CD4-positive, alpha-beta T cell treated with Interleukin-6 for 4 hours (primary cell): Measurements from ENCODE around the gene TREM2.
A peak's percentile ranks its signal among the peaks of the same experiment; 100 is the strongest.

Source experiments
- DNase-seq: peaks from one replicate; pipeline ENCODE4 v3.0.0-alpha.2; 2020; ENCODE audit warnings: mixed read lengths

The TREM2 gene

GRCh38 chr6:41182069-41183034 is 19.4 kb upstream of the TREM2 start:
- peak; percentile 59 for DNase-seq

GRCh38 chr6:41181566-41181965 is 18.6 kb upstream of the TREM2 start:
- no peak for DNase-seq

DNA sequence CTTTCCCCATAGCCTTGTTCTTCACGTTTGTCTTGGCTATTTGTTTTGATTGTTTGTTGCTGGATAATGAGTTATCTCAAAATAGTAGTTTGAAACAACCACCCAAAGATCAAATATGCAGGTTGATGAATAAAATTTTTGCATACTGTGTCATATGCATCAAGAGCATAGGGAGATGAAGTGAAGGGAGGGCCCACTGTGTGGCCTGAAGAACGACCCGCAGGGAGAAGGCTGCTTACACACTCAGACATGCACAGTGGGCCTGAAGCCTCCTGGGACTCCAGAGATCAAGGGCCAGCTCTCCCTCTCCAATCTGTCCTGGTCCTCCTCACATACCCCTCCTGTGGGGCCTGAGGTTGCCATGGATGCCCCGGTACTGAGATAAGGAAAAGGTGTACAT is 16.2 kb upstream of the TREM2 start:
- DNase-seq, result no peak

DNA sequence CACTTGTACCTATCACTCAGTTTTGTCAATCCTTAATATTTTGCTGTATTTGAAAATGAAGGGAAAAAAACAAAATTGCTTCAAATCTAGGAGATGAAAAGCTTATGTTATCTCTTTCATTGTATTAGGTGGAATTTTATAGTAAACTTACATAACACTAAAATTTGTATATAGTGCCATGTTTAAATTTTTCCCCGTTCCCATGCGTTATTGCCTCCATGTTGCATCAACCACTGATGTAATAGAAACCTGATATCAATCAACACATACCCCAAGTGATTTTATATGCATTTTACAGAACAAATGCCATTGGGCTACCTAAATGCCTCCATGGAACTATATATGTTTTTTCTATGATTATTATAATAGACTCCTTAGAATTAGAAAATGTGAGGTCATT is 14.8 kb upstream of the TREM2 start:
- no peak for DNase-seq

DNA sequence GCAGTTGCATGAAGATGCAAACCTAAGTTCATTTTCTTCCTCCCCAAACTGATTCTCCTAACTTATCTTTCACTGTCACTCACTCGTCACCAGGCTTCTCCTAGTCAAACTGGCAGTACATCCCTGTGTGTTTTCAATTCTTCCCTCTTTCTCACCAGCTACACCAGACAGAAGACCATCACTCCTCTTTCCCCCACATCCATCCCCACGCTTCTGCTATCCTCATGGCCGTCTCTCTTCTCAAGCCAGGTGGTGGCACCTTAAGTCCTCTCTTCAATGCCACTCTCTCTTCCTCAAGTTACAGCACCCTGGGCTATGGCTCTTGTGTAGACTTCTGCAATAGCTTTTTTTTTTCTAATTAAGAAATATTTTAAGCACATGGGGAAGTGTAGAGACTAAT is 14.4 kb upstream of the TREM2 start:
- no peak for DNase-seq

DNA sequence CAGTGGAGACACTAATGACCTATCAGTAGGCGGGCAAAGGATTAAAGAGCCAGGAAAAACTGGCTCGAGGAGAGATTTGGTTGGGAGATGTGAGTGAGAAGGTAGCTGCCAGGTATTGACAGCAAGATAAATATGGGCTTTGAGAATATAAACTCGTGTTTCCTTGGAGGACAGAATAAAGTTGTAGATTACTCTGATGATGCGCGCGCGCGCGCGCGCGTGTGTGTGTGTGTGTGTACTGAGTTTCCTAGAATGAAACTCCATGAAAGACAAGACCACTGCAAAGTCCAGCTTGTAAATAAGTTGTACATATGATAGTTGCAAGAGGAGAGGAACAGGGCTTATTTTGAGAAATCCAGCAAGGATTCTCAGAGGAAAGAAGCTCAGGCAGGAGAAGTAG is 13.3 kb upstream of the TREM2 start:
- DNase-seq, result no peak

DNA sequence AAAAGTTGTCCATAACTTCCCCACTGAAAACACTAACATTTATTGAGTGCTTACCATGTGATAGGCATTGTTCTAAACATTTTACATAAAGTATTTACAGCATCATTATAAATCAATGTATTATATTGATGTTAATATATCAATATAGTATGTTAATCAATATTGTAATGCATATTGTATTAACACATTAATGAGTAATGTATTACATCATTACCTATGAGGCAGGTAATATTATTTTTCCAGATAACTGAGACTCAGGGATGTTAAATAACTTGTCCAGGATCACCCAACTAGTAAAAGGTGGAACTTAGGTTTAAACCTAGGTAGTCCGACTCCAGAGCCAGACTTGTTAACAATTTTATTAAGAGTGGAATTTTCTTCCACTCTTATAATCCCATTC is 12.2 kb upstream of the TREM2 start:
- no peak for DNase-seq

GRCh38 chr6:41174610-41175009 is 11.7 kb upstream of the TREM2 start:
- no peak for DNase-seq

GRCh38 chr6:41171908-41172307 is 9.0 kb upstream of the TREM2 start:
- no peak for DNase-seq

- DNase-seq, result no peak
Observed at GRCh38 chr6:41170547-41171160, 7.7 kb upstream of the TREM2 start.

- no peak for DNase-seq
Observed at GRCh38 chr6:41167173-41167963, 4.5 kb upstream of the TREM2 start.

DNA sequence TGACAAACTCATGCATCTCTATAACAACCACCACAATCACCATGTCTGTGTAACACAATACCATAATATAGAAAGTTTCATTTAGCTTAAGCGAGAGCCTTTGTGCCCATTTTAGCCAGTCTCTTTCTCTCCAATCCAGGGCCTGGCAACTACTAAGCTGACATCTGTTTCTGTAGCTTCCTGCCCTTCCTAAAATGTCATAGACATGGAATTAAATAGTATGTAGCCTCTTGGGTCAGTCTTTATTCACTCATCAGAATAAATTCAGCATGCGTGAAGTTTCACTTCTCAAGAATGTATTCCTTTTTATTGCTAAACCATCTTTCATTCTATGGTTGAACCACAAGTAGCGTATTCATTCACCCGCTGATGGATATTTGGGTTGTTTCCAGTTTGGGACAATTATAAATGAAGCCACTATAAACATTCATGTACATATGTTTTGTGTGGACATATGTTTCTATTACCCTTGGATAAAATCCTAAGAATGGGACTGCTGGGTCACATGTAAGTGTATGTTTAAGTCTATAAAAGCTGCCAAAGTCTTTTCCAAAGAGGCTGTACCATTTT is 1.7 kb upstream of the TREM2 start:
- DNase-seq, result no peak

DNA sequence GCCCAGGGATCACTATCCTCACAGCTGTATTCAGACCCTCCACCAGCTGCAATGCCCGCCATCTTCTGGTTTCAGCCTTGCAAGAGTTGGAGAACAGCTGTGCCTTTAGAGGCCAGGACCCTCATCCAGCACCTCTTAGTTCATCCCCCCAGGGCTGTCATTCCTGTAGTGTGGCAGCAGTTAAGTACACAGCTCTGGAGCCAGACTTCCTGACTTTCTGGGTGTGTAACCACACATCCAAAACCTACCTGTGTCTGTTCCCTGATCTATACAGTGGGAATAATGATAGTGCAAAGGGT is 452 bp upstream of the TREM2 start:
- DNase-seq, result no peak

GRCh38 chr6:41161851-41162552 is 914 bp downstream of the TREM2 start:
- DNase-seq, result no peak

DNA sequence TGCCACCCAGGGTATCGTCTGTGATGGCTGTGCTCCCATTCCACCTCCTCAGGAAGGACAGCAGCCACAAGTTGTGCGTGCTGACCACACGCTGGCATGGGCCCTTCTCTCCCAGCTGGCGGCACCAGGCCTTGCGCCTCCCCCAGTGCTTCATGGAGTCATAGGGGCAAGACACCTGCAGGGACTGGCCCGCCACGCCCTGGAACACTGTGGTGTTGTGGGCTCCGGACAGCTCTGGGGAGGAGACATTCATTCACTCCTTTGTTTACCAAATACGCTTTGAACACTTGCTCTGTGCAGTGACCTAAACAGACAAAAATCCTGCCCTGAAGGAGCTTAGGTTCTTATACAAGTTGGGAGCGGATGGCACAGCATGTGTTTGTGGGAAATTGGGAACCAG is 1.5 kb downstream of the TREM2 start:
- no peak for DNase-seq

DNA sequence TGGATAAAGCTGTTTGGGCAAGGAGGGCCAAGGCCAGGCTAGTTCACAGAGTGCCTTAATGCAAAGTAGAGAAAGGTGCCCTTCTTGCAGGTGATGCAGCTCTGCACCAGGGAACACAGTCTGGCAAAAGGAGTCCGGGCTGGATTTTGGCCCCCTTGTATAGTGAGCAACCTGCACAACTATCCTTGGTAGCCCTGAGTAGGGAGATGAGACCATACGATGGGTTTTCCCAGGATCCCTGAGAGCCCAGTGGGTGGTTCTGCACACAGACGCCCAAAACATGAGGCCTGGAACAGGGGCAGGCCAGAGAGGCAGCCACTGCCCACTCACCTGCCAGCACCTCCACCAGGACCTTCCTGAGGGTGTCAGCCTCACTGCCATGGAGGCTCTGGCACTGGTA is 2.0 kb downstream of the TREM2 start:
- no peak for DNase-seq

DNA sequence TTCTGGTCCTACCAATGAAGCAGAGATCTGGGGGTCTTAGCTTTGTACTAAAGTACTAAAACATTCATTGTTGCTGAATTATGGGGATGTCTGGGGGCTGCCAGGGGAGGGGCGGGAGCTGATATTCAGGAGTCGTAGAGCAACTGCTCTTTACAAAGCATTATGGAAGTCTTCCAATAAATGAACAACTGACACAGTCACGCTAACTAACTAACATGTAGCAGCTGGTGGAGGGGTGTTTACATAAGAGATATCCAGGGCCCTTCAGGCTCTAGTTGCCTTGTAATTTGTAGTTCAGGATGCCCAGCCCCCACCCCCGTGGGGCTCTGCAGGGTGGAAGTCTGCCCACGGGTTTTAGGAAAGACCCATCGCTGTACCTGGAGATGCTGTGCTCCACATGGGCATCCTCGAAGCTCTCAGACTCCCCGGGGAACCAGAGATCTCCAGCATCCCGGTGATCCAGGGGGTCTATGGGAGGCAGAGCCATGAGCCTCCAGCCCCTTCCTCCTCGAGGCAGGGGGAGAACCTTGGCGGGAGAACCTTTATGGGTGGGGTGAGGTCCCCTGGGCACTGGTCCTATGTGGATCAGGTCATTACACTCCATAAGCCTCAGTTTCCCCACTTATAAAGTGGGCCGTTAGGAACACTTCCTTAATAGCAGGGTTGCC is 3.4 kb downstream of the TREM2 start:
- DNase-seq, result no peak

- DNase-seq, result no peak
Observed at GRCh38 chr6:41157323-41157722, 5.6 kb downstream of the TREM2 start.

- DNase-seq, result no peak
Observed at GRCh38 chr6:41156771-41157170, 6.1 kb downstream of the TREM2 start.

DNA sequence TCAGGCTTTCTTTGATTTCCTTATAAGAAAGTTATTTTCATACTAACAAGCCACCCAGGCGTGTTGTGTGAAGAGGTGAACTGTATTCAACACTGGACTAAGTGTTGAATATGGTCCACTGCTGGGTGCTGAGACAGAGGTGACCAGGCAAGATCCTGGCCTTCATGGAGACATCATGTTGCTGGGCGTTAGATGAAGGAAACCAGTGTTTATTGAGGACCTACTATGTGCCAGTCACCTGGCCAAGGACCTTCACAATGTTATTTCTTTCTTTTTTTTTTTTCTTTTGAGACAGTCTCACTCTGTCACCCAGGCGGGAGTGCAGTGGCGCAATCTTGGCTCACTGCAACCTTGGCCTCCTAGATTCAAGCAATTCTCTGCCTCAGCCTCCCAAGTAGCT is 6.9 kb downstream of the TREM2 start:
- DNase-seq, result no peak

DNA sequence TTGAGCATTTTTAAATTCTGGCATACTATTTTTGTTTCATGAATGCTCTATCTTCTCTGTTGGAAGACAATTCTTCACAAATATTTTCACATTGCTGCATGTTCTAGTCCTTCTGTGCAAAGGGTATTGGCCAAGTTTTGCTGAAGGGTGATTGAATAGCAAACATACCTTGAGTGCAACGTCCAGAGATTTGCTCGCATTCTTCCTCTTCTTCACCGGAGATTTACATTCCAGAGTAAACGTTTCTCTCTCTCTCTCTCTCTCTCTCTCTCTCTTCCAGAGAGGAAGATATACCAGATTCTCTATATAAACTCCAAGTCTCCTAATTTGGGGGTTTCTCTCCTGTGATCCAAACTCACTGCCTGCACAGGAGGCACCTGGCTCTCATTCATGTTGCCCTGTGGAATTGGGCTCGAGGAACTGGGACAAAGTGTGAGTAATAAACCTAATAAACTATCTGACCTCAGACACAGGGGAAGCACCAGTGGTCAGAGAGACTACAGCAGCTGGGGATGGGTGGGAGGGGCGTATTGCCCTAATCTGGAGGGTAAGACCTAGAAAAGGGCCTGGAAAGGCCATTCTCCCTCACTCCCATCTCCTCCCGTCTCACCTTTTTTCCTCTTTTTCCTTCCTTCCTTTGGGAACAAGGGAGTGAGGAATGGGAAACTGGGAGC is 7.6 kb downstream of the TREM2 start:
- no peak for DNase-seq
